ENCODE measurements around the gene SMC6.
A peak's percentile ranks its signal among the peaks of the same experiment; 100 is the strongest.

Gene SMC6

GRCh38 chr2:17759805-17760204 lies 6.2 kb upstream of the SMC6 start:
- no peak for DNase-seq

DNA sequence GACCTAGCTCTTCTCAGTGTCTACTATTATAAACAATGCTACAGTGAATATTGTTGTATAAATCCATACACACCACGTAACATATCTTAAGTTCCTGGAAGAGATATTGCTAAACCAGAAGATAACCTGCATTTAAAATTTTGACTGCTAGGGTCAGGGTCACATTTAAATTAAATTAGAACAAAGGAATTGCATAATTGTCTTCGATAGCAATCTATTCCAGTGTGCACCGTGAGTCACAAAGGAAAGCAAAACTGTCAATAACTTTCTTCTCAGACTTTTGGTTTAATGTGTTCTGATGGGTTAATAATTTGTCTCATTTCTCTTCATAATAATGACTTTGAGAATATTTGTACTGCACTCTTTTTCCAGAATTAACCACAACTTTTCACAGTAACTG lies 4.5 kb upstream of the SMC6 start:
- no peak for DNase-seq

DNA sequence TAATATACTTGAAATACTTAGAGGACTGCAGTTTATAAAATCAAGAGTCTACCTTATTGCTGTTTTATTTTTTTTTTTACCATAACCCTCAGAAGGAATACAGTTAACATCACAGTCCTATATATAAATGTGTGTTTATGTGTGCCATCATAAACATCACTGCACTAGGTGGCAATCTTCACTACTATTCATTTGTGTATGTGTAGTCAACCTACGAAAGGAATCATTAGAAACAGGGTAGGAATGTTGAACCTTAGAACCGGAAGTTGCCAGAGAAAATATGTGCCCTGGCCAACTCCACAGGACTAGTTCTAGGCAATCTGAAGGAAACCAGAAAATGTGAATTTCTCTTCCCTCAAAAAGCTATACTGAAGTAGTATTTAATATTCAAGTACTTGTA lies 3.7 kb upstream of the SMC6 start:
- DNase-seq: no peak

DNA sequence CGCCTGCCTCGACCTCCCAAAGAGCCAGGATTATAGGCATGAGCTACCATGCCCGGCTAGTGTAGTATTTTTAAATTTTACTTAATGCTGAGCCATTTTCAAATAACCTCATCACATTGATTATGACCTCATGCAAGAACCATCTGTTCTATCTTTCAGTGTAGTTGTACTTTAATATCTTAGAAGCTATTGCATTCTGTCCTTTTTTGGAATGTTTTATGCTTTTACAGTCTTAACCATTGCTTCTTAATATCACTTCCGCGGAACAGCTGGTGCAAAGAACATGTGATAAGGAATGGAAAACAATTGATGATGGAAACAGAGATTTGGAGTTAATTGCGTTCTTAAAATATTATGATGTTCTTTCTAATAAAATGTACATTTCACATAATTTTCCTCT lies 3.1 kb upstream of the SMC6 start:
- no peak for DNase-seq

DNA sequence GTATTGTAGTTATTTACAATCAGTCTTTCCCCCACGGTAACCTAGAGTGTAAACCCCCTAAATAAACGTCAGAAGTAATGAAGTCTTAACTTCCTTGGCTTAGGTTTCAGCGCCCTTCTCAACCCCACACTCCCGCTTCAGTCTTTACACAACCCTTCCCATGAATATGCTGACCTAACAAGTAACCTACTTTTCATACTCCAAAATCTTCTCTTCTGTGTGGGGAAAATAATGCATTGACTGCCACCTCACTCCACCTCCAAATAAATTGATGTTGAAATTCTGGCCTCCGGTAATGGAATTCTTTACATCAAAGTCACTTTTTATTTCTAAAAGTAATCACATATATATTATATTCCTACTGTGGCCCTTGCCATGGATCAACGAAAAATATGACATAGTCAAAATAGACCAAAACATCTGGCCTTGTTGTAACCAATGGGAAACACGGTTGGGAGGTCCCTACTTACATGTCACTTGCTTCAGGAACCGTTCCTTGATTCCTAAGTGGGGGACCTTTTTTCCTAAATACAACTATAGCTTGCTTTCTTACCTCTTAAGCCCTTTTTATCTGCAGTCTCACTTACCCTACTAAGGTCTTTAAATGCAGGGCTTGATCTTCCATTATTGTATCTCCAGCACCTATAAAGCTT lies 1.3 kb upstream of the SMC6 start:
- DNase-seq: peak; percentile 33

DNA sequence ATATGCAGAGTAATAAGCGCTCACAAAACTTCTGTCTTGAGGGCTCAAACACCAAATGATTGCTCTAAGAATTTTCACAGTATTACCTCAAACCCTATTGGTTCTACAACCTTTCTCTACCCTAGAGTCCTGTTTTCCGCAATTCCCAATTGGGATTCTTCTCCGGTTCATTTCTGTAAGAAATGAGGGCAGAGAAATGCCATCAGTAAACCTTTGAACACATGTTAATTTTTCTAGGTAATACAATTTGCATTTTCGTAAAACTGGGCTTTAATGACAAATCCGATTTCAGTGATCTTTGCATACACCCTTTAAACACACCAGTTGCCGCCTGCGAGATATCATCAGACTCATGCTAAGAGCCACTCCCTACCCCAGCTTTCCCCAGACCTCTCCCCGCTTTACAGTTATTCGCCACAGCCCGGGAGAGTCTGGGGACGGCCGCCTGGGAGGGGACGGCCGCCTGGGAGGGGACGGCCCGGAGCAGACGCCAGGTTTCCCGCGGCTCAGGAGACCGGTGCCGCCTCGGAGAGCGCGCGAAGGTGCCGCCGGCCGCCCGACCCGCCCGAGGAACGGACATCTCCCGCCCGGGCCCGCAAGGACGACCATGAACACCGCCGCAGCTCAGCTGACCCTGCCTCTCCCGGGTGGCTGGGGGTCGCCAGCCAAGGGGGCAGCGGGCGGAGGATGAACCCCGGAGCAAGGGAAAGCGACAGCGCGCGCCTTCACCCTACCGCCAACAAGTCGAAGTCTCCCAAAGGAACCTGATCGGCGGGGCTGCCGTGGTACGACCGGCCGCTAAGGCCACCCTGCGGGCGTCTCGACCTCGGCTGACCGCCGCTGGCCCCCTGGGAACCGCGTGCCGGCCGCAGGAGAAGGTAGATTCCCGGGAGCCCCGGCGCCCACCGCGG lies 463 bp downstream of the SMC6 start:
- peak; percentile 83 for DNase-seq

DNA sequence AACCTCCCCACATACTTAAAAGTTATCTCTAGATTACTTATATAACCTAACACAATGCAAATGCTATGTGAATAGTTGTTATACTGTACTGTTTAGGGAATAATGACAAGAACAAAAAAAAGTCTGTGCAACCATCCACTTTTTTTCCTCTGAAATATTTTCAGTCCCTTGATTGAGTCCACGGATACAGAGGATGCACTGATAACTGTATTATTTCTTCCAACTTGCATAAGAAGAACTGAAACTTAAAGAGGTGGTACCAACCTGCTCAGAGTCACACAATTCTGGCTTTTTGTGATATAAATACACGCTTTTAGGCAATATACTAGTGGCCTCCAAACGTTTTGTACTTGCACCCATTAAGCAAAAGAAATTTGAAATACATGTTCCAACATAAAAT lies 1.4 kb downstream of the SMC6 start:
- no peak for DNase-seq

- no peak for DNase-seq
Measured at GRCh38 chr2:17749753-17750438, 3.7 kb downstream of the SMC6 start.

- peak; percentile 75 for DNase-seq
Measured at GRCh38 chr2:17748745-17749144, 4.9 kb downstream of the SMC6 start.

DNA sequence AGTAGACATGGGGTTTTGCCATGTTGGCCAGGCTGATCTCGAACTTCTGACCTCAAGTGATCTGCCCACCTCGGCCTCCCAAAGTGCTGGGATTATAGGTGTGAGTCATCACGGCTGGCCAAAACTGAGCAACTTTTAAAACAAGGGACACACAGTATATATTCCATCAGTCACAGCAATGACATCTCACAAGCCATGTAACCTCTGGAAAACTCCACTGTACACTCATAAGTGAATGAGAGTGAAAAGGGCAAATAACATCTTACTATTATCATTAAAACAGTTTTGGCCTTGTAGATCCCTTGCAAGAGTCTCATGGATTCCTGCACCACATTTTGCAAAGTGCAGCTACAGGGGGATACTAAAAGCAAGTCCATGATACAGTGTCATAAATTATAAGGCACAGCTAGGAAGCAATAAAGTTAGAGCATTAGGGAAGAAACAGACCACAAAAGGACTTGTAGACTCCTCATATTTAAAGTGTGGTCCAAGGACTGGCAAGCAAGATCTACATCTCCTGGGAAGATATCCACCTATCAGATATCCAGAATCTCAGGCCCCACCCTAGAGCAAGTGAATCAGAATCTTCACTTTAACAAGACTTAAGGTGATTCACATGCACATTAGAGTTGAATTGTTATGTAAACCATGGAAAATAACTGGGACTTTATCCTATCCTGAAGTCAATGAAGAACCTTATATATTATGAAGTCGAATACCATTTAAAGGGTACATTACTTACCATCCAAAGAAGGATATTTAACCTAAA lies 5.7 kb downstream of the SMC6 start:
- DNase-seq: no peak

DNA sequence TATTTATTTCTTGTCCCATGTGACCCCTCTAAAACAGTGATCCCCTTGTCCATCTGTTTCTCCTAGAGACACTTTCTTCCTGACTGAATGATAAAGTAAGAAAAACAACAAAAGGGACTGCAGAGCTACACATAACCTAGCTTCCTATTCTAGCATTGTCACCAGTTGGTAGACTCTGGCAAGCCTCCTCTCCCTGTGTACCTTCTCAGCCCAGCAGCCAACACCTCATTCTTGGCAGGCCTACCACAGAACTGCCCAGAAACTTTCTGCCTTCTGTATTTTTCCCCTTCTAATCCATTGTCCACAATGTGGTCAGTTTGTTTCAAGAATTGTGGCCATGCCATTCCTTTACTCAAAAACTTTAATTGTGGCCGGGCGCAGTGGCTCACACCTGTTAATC lies 13.4 kb downstream of the SMC6 start:
- DNase-seq: no peak

DNA sequence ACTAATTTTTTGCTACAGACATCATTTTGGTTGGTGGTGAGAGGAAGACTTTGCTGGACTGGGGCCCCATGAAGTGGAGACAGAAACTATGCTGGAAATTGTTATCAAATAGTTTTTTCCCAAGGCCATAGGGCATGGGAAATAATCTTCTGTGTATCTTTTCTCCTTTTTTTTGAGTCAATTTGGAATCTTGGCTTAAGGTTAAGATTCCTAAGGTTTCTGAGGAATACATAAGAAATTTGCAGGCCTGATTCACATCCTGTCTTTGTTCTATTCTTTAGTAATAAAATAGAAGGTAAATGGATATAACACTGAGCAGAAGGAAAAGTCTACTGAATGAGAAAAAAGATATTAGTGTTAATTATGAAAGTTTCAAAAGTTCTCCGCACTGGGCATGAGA lies 16.6 kb downstream of the SMC6 start:
- no peak for DNase-seq

DNA sequence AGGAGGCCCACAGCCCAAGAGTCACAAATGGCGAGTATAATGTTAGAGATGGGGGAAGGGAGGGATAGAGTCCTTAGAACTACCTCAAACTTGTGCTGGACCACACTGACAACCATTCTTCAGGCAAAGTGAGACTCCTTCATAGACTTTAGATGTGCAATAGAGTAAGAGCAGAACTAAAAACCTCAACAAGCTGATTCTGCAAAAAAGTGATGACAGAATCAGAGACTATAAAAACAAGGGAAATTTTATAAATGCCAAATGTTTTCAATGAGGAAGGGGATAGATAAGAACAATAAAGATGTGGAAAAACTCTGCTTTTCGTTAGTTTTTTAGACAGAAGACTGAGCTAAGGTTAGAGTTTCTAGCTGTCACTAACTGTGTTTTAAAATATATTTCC lies 17.7 kb downstream of the SMC6 start:
- no peak for DNase-seq

GRCh38 chr2:17733599-17733998 lies 20.0 kb downstream of the SMC6 start:
- DNase-seq: no peak

DNA sequence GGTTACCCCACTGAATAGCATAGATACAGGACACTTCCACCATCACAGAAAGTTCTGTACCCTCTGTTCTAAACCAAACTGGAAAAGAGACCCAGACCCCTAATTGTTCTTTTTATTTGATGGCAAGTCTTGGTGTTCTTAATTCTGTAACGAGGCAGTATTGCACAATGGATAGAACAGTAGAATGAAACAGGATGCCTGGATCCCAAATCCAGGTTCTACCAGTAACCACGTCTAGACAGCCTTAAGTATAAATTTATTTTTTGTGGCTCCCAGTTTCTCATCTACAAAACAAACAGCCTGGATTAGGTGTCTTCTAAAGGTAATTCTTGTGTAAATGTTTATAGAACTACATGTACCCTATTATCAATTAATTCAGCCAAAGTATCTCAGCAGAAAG lies 23.7 kb downstream of the SMC6 start:
- no peak for DNase-seq

GRCh38 chr2:17728210-17728609 lies 25.4 kb downstream of the SMC6 start:
- DNase-seq: no peak

DNA sequence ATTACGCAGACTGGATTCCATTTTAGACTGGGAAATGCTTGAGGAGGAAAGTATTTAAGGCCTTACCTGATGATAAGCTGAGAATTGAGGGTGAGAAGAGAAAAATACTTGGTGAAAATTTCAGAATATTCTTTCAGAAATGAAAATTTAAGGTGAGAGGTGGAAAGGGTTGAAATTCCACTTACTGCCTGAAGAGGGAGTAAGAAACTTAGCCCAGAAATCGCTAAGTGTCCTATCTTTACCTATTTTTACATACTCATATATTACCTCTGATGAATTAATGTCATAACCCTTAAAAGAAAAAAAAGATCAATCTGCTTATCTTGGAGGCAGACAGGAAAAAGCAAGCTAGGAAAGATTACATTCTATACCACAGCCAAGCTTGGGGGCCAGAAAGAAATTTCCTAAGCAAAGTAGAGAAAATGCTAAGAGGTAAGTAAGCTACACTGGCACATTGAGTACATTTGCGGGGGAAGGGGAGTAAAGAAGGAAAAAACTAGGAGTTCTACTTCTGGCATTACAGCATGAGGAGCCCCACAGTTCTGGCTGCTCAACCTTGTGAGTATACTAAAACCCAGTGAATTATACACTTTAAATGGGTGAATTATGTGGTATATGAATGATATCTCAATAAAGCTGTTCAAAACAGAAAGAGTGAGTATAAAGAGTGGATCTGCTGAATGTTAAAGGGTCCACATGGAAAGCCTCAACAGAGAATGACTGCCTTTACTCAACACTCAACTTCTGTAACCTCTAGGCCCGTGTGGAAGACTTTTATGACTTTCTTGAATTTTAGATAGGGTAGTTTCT lies 33.8 kb downstream of the SMC6 start:
- peak; percentile 34 for DNase-seq

DNA sequence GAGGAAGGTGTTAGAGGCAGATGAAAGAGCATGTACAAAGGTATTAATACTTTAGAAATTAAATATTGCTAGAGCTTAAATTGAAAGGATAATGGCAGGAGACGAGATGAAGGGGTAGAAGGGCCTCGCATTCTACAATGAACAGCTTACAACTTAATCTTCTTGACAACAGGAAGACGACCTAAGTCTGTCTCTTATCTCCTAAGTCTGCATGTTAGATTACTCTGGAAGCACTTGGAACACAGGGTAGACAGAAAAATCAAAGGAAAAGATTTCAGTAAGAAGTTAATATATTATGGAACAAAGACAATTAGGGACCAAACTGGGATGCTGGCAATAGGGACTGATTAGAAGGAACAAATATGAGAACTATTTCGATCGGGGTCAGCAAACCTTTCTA lies 34.9 kb downstream of the SMC6 start:
- no peak for DNase-seq

DNA sequence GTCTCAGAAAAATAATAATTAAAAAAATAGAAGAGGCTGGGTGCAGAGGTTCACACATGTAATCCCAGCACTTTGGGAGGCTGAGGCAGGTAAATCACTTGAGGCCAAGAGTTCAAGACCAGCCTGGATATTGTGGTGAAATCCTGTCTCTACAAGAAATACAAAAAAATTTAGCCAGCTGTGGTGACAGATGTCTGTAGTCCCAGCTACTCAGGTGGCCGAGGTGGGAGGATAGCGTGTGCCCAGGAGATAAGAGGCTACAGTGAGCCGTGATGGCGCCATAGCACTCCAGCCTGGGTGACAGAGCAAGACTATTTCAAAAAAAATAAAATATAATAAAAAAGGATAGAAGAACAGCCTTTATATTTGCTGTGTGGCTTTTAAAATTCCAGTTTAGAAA lies 35.9 kb downstream of the SMC6 start:
- DNase-seq: no peak

DNA sequence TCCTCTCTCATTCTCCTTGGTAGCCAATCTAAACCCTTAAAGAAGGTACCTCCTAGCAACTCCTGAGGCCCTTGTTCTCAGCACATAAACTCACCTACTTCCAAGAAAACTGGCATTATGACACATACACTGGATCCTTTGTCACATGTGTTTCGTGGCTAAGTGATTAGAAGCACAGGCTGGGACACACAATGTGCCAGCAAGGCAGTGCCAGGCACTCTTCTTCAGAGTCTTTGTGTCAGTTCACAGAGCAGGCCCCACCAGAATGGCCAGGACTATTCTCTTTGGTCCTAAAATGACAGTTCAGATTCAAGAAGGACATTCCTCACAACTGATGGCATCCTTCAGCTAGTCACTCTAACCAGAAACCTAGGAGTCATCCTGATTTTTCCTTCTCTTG lies 40.3 kb downstream of the SMC6 start:
- DNase-seq: no peak

GRCh38 chr2:17710547-17711248 lies 42.9 kb downstream of the SMC6 start:
- DNase-seq: no peak

GRCh38 chr2:17709897-17710296 lies 43.7 kb downstream of the SMC6 start:
- no peak for DNase-seq

Measured in DMS53 (cell line).